Suppressor macrophage (primary cell): Measurements from ENCODE around the gene SQSTM1.
"Not testable (repeated sequence)": the region's sequence is repeated elsewhere in the genome, so short reads cannot be mapped to it uniquely, and the experiment has no call there.

Experiments
- DNase-seq, 4 experiments: peaks; one replicate each; pipeline ENCODE4 v3.0.0-alpha.2; 2020 to 2022
- total RNA-seq, 17 experiments: gene quantifications; one replicate each; lab custom pipeline; 2026; ENCODE audit warnings: mixed read lengths in 6 of 17, inconsistent platforms in 3 of 17; lab: John Stamatoyannopoulos, UW

Gene SQSTM1
- 196 to 797 (median 559) reads per million in 17 experiments for total RNA-seq

- DNase-seq: peak; percentile 88 to 97 (median 94)
Measured at GRCh38 chr5:179820483-179821297, at the start of gene SQSTM1. SQSTM1 (plus strand) TSS chr5:179820905; CDS start chr5:179820937, 32 bp downstream.

GRCh38 chr5:179771311-179771895 is 49.3 kb upstream of the SQSTM1 start:
- no peak for DNase-seq

- DNase-seq: peak in 1 of 4 experiments; percentile 28
Measured at GRCh38 chr5:179772351-179772750, 48.4 kb upstream of the SQSTM1 start.

- DNase-seq: no peak
Measured at GRCh38 chr5:179773686-179774040, 47.0 kb upstream of the SQSTM1 start.

GRCh38 chr5:179774442-179774841 is 46.3 kb upstream of the SQSTM1 start:
- no peak for DNase-seq

- DNase-seq: peak; percentile 60 to 78 (median 76)
Measured at GRCh38 chr5:179776411-179776938, 44.2 kb upstream of the SQSTM1 start.

- no peak for DNase-seq
Measured at GRCh38 chr5:179777456-179777855, 43.2 kb upstream of the SQSTM1 start.

- peak; percentile 56 to 80 (median 76) for DNase-seq
Measured at GRCh38 chr5:179777909-179778308, 42.8 kb upstream of the SQSTM1 start.

GRCh38 chr5:179778591-179778990 is 42.1 kb upstream of the SQSTM1 start:
- no peak for DNase-seq

GRCh38 chr5:179779826-179780225 is 40.9 kb upstream of the SQSTM1 start:
- no peak for DNase-seq

- peak; percentile 81 to 91 (median 90) for DNase-seq
Measured at GRCh38 chr5:179780362-179780761, 40.3 kb upstream of the SQSTM1 start.

GRCh38 chr5:179781846-179782245 is 38.9 kb upstream of the SQSTM1 start:
- DNase-seq: no peak

- DNase-seq: no peak
Measured at GRCh38 chr5:179783128-179783527, 37.6 kb upstream of the SQSTM1 start.

- DNase-seq: no peak
Measured at GRCh38 chr5:179786861-179787260, 33.8 kb upstream of the SQSTM1 start.

- no peak for DNase-seq
Measured at GRCh38 chr5:179788193-179788854, 32.4 kb upstream of the SQSTM1 start.

GRCh38 chr5:179789278-179789677 is 31.4 kb upstream of the SQSTM1 start:
- DNase-seq: not testable (repeated sequence)

GRCh38 chr5:179791881-179792611 is 28.7 kb upstream of the SQSTM1 start:
- DNase-seq: peak; percentile 44 to 67 (median 64)

- peak; percentile 65 to 80 (median 76) for DNase-seq
Measured at GRCh38 chr5:179792612-179793467, 27.9 kb upstream of the SQSTM1 start.

GRCh38 chr5:179793468-179794139 is 27.1 kb upstream of the SQSTM1 start, which contains the start of gene LTC4S:
LTC4S (plus strand) TSS chr5:179793986; CDS start chr5:179794081, 95 bp downstream.
- DNase-seq: peak; percentile 71 to 89 (median 88)

- DNase-seq: no peak
Measured at GRCh38 chr5:179794171-179794570, 26.5 kb upstream of the SQSTM1 start.

- no peak for DNase-seq
Measured at GRCh38 chr5:179794575-179794974, 26.1 kb upstream of the SQSTM1 start.
